ENCODE data around the gene TKTL1.

DNA sequence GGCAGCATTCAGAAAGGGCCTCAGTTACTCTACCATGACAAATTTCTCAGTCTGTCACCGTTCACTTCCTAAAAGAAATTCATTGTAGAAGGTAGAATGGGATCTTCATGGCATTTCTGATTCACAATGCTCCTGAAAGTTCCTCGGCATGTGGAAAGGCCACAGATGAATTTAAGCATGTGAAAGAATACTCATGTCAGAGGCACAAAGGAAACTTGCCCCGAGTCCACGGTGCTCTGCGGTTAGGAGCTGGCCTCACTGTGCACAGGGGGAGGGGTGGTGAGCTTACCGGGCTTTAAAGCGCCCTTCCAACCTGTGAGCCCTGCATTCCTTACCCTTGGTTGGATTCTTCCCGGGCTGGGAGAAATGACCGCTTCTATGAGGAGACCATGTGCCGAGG lies 9.3 kb downstream of the TKTL1 start:
- TF ChIP-seq POLR2A (IDR thresholded peaks at IDR 0.05): no peak
- TF ChIP-seq, protein P1, sequence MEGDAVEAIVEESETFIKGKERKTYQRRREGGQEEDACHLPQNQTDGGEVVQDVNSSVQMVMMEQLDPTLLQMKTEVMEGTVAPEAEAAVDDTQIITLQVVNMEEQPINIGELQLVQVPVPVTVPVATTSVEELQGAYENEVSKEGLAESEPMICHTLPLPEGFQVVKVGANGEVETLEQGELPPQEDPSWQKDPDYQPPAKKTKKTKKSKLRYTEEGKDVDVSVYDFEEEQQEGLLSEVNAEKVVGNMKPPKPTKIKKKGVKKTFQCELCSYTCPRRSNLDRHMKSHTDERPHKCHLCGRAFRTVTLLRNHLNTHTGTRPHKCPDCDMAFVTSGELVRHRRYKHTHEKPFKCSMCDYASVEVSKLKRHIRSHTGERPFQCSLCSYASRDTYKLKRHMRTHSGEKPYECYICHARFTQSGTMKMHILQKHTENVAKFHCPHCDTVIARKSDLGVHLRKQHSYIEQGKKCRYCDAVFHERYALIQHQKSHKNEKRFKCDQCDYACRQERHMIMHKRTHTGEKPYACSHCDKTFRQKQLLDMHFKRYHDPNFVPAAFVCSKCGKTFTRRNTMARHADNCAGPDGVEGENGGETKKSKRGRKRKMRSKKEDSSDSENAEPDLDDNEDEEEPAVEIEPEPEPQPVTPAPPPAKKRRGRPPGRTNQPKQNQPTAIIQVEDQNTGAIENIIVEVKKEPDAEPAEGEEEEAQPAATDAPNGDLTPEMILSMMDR (IDR thresholded peaks at IDR 0.05): no peak
